ENCODE results near the gene ZNF598.

GRCh38 chr16:2025878-2026460 lies 16.3 kb upstream of the ZNF598 start:
- TF ChIP-seq TAF1 (IDR thresholded peaks at IDR 0.05; ENCODE audit: low read depth) (no peak), EGR1 (IDR thresholded peaks at IDR 0.05) (no peak), YY1 (IDR thresholded peaks at IDR 0.05; ENCODE audit: low read depth) (no peak), RAD21 (IDR thresholded peaks at IDR 0.05; ENCODE audit: low read depth) (no peak), EP300 (IDR thresholded peaks at IDR 0.05; ENCODE audit: borderline replicate concordance) (no peak), USF1 (IDR thresholded peaks at IDR 0.05) (no peak), REST (IDR thresholded peaks at IDR 0.05; ENCODE audit: low read depth) (no peak), FOXM1 (IDR thresholded peaks at IDR 0.05; ENCODE audit: borderline replicate concordance, low read depth) (no peak), CEBPB (IDR thresholded peaks at IDR 0.05) (no peak)
